ENCODE data around the gene DOP1A.

GRCh38 chr6:83044091-83044768, 23.2 kb upstream of the DOP1A start:
- no peak for TF ChIP-seq CTCF (IDR thresholded peaks at IDR 0.05)
- TF ChIP-seq POLR2A (IDR thresholded peaks at IDR 0.05), result no peak

All from tibial nerve (tissue), 3 donors.